ENCODE results near the gene SSX2IP.
"Not testable (repeated sequence)": the region's sequence is repeated elsewhere in the genome, so short reads cannot be mapped to it uniquely, and the experiment has no call there.

Gene SSX2IP

GRCh38 chr1:84724128-84724860, 34.0 kb upstream of the SSX2IP start:
- Histone ChIP-seq H3K9ac (ENCODE audit: low read length) (no peak overlapping the region), H3K36me3 (ENCODE audit: insufficient read depth, low read length) (no peaks in the 10 kb centered on the region), H3K27me3 (ENCODE audit: insufficient read depth, low read length) (no peaks in the 10 kb centered on the region), H3K4me3 (ENCODE audit: low read depth, low read length, poor library complexity, severe bottlenecking) (no peak overlapping the region), H3K9me2 (ENCODE audit: low read depth, low read length) (no peaks in the 10 kb centered on the region), H3K9me3 (ENCODE audit: low read length) (no peaks in the 10 kb centered on the region), H3K4me1 (ENCODE audit: insufficient read depth, low read length, severe bottlenecking) (peaks cover 34% of the 10 kb centered on the region), H3F3A (ENCODE audit: insufficient read depth, low read length) (no peaks in the 10 kb centered on the region), H3K79me2 (ENCODE audit: insufficient read depth, low read length) (no peaks in the 10 kb centered on the region), H4K20me1 (ENCODE audit: insufficient read depth, low read length) (no peaks in the 10 kb centered on the region), H3K4me2 (ENCODE audit: low read length) (no peak overlapping the region; the same call in 1 of the 2 replicates), H3K27ac (ENCODE audit: low read depth, low read length, poor library complexity, severe bottlenecking) (no peak overlapping the region), H2AFZ (ENCODE audit: low read length) (no peak overlapping the region)
- no peak for TF ChIP-seq EZH2 (IDR thresholded peaks at IDR 0.05; ENCODE audit: borderline replicate concordance, low read length)
- TF ChIP-seq CTCF (IDR thresholded peaks at IDR 0.05; ENCODE audit: low read length), result peak; percentile 91

- Histone ChIP-seq H3F3A (ENCODE audit: insufficient read depth, low read length) (no peaks in the 10 kb centered on the region), H3K27ac (ENCODE audit: low read depth, low read length, poor library complexity, severe bottlenecking) (no peak overlapping the region), H3K4me3 (ENCODE audit: low read depth, low read length, poor library complexity, severe bottlenecking) (no peak overlapping the region), H3K36me3 (ENCODE audit: insufficient read depth, low read length) (no peaks in the 10 kb centered on the region), H3K27me3 (ENCODE audit: insufficient read depth, low read length) (no peaks in the 10 kb centered on the region), H3K4me1 (ENCODE audit: insufficient read depth, low read length, severe bottlenecking) (peaks cover 36% of the 10 kb centered on the region), H3K9ac (ENCODE audit: low read length) (no peak overlapping the region), H3K4me2 (ENCODE audit: low read length) (no peak overlapping the region), H3K9me3 (ENCODE audit: low read length) (no peaks in the 10 kb centered on the region), H2AFZ (ENCODE audit: low read length) (no peak overlapping the region), H3K79me2 (ENCODE audit: insufficient read depth, low read length) (no peaks in the 10 kb centered on the region), H3K9me2 (ENCODE audit: low read depth, low read length) (no peaks in the 10 kb centered on the region), H4K20me1 (ENCODE audit: insufficient read depth, low read length) (no peaks in the 10 kb centered on the region)
- no peak for TF ChIP-seq EZH2 (IDR thresholded peaks at IDR 0.05; ENCODE audit: borderline replicate concordance, low read length)
- TF ChIP-seq CTCF (IDR thresholded peaks at IDR 0.05; ENCODE audit: low read length), result no peak
Measured at GRCh38 chr1:84722794-84723193, 32.5 kb upstream of the SSX2IP start.

GRCh38 chr1:84721872-84722271, 31.6 kb upstream of the SSX2IP start:
- not testable (repeated sequence) for H3K27ac ChIP-seq (ENCODE audit: low read depth, low read length, poor library complexity, severe bottlenecking)

GRCh38 chr1:84721152-84721551, 30.9 kb upstream of the SSX2IP start:
- Histone ChIP-seq H2AFZ (ENCODE audit: low read length) (0 out of 2 replicates have a peak overlapping the region, but pooled peaks have one; percentile 54), H3K4me1 (ENCODE audit: insufficient read depth, low read length, severe bottlenecking) (peaks cover 42% of the 10 kb centered on the region), H3K79me2 (ENCODE audit: insufficient read depth, low read length) (no peaks in the 10 kb centered on the region), H3K36me3 (ENCODE audit: insufficient read depth, low read length) (no peaks in the 10 kb centered on the region), H3K27ac (ENCODE audit: low read depth, low read length, poor library complexity, severe bottlenecking) (peak overlapping the region; percentile 53), H3K27me3 (ENCODE audit: insufficient read depth, low read length) (no peaks in the 10 kb centered on the region), H3K9me3 (ENCODE audit: low read length) (no peaks in the 10 kb centered on the region), H3F3A (ENCODE audit: insufficient read depth, low read length) (no peaks in the 10 kb centered on the region), H3K9me2 (ENCODE audit: low read depth, low read length) (no peaks in the 10 kb centered on the region), H3K4me2 (ENCODE audit: low read length) (no peak overlapping the region), H4K20me1 (ENCODE audit: insufficient read depth, low read length) (no peaks in the 10 kb centered on the region), H3K4me3 (ENCODE audit: low read depth, low read length, poor library complexity, severe bottlenecking) (no peak overlapping the region), H3K9ac (ENCODE audit: low read length) (no peak overlapping the region)
- TF ChIP-seq CTCF (IDR thresholded peaks at IDR 0.05; ENCODE audit: low read length) (no peak), EZH2 (IDR thresholded peaks at IDR 0.05; ENCODE audit: borderline replicate concordance, low read length) (no peak)

More at GRCh38 chr1:84721872-84722271, 31.6 kb upstream of the SSX2IP start:
- H3K9me3 ChIP-seq (ENCODE audit: low read length); H3F3A ChIP-seq (ENCODE audit: insufficient read depth, low read length); H3K79me2 ChIP-seq (ENCODE audit: insufficient read depth, low read length); H4K20me1 ChIP-seq (ENCODE audit: insufficient read depth, low read length); H3K9ac ChIP-seq (ENCODE audit: low read length); H3K36me3 ChIP-seq (ENCODE audit: insufficient read depth, low read length); H3K4me3 ChIP-seq (ENCODE audit: low read depth, low read length, poor library complexity, severe bottlenecking); H3K27me3 ChIP-seq (ENCODE audit: insufficient read depth, low read length); H2AFZ ChIP-seq (ENCODE audit: low read length); H3K4me2 ChIP-seq (ENCODE audit: low read length); H3K9me2 ChIP-seq (ENCODE audit: low read depth, low read length): not testable (repeated sequence)
- peaks cover 36% of the 10 kb centered on the region for H3K4me1 ChIP-seq (ENCODE audit: insufficient read depth, low read length, severe bottlenecking)
